Nephron progenitor cell (in vitro differentiated cells): ENCODE measurements around the gene GPR132.

Source experiments
- DNase-seq: peaks from one replicate; pipeline ENCODE4 v3.0.0; 2021
- H3K27ac Mint-ChIP-seq: 2 replicates; pipeline ENCODE4 v1.8.0; 2021; ENCODE audit warnings: mild to moderate bottlenecking, moderate library complexity, mixed read lengths
- H3K27me3 Mint-ChIP-seq: 2 replicates; pipeline ENCODE4 v1.8.0; 2021; ENCODE audit warnings: mild to moderate bottlenecking, low read depth, mixed read lengths; ENCODE audit not compliant: poor library complexity
- H3K36me3 Mint-ChIP-seq: 2 replicates; pipeline ENCODE4 v1.8.0; 2021; ENCODE audit warnings: low read depth, mixed read lengths
- H3K4me1 Mint-ChIP-seq: 2 replicates; pipeline ENCODE4 v1.8.0; 2021; ENCODE audit warnings: mixed read lengths
- H3K4me3 Mint-ChIP-seq: 2 replicates; pipeline ENCODE4 v1.8.0; 2021; ENCODE audit warnings: mild to moderate bottlenecking, moderate library complexity, mixed read lengths
- H3K9me3 Mint-ChIP-seq: 2 replicates; pipeline ENCODE4 v1.8.0; 2021; ENCODE audit warnings: mild to moderate bottlenecking, moderate library complexity, mixed read lengths
- CTCF ChIP-seq: fragments of 200-600 bp; sonication (generic); IDR thresholded peaks from 2 replicates; pipeline ENCODE4 v1.5.0; 2021; ENCODE audit warnings: antibody characterized with exemption

The GPR132 gene

GRCh38 chr14:105071326-105071725 lies 6.1 kb upstream of the GPR132 start:
- Mint-ChIP-seq H3K4me3 (no peak overlapping the region), H3K36me3 (no peaks in the 10 kb centered on the region)
- DNase-seq: no peak

GRCh38 chr14:105070760-105071137 lies 5.5 kb upstream of the GPR132 start:
- H3K9me3 Mint-ChIP-seq: no peaks in the 10 kb centered on the region
- no peak overlapping the region for H3K27ac Mint-ChIP-seq
- no peak for DNase-seq
- TF ChIP-seq CTCF: no peak
- peaks cover 16% of the 10 kb centered on the region for H3K27me3 Mint-ChIP-seq
- H3K36me3 Mint-ChIP-seq: no peaks in the 10 kb centered on the region
- H3K4me3 Mint-ChIP-seq: no peak overlapping the region
- peaks cover 28% of the 10 kb centered on the region for H3K4me1 Mint-ChIP-seq

More at GRCh38 chr14:105071326-105071725, 6.1 kb upstream of the GPR132 start:
- Mint-ChIP-seq H3K27ac (no peak overlapping the region), H3K27me3 (peaks cover 16% of the 10 kb centered on the region), H3K4me1 (peaks cover 29% of the 10 kb centered on the region), H3K9me3 (no peaks in the 10 kb centered on the region)
- no peak for TF ChIP-seq CTCF

GRCh38 chr14:105069871-105070759 lies 4.9 kb upstream of the GPR132 start:
- no peak for DNase-seq
- no peak overlapping the region for H3K27ac Mint-ChIP-seq
- H3K27me3 Mint-ChIP-seq: peaks cover 16% of the 10 kb centered on the region

GRCh38 chr14:105069522-105069870 lies 4.3 kb upstream of the GPR132 start:
- Mint-ChIP-seq H3K27ac (no peak overlapping the region), H3K27me3 (peaks cover 20% of the 10 kb centered on the region), H3K9me3 (no peaks in the 10 kb centered on the region), H3K4me3 (no peak overlapping the region), H3K4me1 (peaks cover 34% of the 10 kb centered on the region), H3K36me3 (no peaks in the 10 kb centered on the region)
- no peak for TF ChIP-seq CTCF
- no peak for DNase-seq

More at GRCh38 chr14:105069871-105070759, 4.9 kb upstream of the GPR132 start:
- no peak for TF ChIP-seq CTCF
- H3K36me3 Mint-ChIP-seq: no peaks in the 10 kb centered on the region
- H3K4me3 Mint-ChIP-seq: no peak overlapping the region
- no peaks in the 10 kb centered on the region for H3K9me3 Mint-ChIP-seq
- peaks cover 28% of the 10 kb centered on the region for H3K4me1 Mint-ChIP-seq

GRCh38 chr14:105068818-105069217 lies 3.6 kb upstream of the GPR132 start:
- peaks cover 39% of the 10 kb centered on the region for H3K4me1 Mint-ChIP-seq
- H3K27me3 Mint-ChIP-seq: peaks cover 20% of the 10 kb centered on the region
- no peak for TF ChIP-seq CTCF
- no peak overlapping the region for H3K27ac Mint-ChIP-seq
- H3K36me3 Mint-ChIP-seq: no peaks in the 10 kb centered on the region
- no peaks in the 10 kb centered on the region for H3K9me3 Mint-ChIP-seq
- DNase-seq: no peak
- H3K4me3 Mint-ChIP-seq: no peak overlapping the region

- DNase-seq: no peak
- Mint-ChIP-seq H3K9me3 (no peaks in the 10 kb centered on the region), H3K27me3 (peaks cover 17% of the 10 kb centered on the region), H3K27ac (no peak overlapping the region), H3K36me3 (no peaks in the 10 kb centered on the region), H3K4me1 (peaks cover 39% of the 10 kb centered on the region), H3K4me3 (no peak overlapping the region)
- TF ChIP-seq CTCF: no peak
Observed at GRCh38 chr14:105067969-105068301, 2.7 kb upstream of the GPR132 start.
